ENCODE results near the gene PDZD4. TPM values are rescaled to one million over a fixed set of nuclear protein-coding genes. Genes with fewer than 3 reads are reported as not detected.

PDZD4 gene
- total and polyA plus RNA-seq, 2 of the 4 experiments (the other 2 are of a cell fraction): under 0.01 to 0.38 TPM

GRCh38 chrX:153874085-153874365, 43.7 kb upstream of the PDZD4 start:
- Histone ChIP-seq H2AK5ac (ENCODE audit: low read depth, low read length) (no peak overlapping the region), H3K56ac (ENCODE audit: extremely low read depth, insufficient read depth, low read length) (no peak overlapping the region), H4K20me1 (ENCODE audit: insufficient read depth, low read length) (no peaks in the 10 kb centered on the region; the same call in 1 of the 2 replicates), H3K27ac (ENCODE audit: insufficient read depth, low read length) (no peak overlapping the region), H2AFZ (replicated peaks; ENCODE audit: low read length, poor library complexity) (no peak overlapping the region), H3K27me3 (ENCODE audit: control insufficient read depth, insufficient read depth, low read length) (peaks cover 25% of the 10 kb centered on the region), H2BK15ac (ENCODE audit: low read depth, low read length) (no peak overlapping the region), H3K79me1 (ENCODE audit: low read depth in 1 of 2, low read length in 2 of 2) (no peaks in the 10 kb centered on the region), H3K4me3 (ENCODE audit: insufficient read depth, low read depth, low read length) (no peak overlapping the region), H3K14ac (replicated peaks; ENCODE audit: low read depth, low read length) (no peak overlapping the region), H3K4ac (ENCODE audit: low read depth, low read length) (no peak overlapping the region), H3K9ac (ENCODE audit: low read depth, low read length) (no peak overlapping the region), H2AK9ac (replicated peaks; ENCODE audit: low read depth, low read length, poor library complexity) (no peak overlapping the region), H4K5ac (ENCODE audit: low read depth, low read length) (no peak overlapping the region), H4K8ac (ENCODE audit: low read depth in 2 of 2, low read length in 2 of 2) (no peak overlapping the region), H3K4me2 (ENCODE audit: low read depth, low read length) (no peak overlapping the region), H3K36me3 (ENCODE audit: control insufficient read depth, insufficient read depth, low read length) (no peaks in the 10 kb centered on the region), H3K4me1 (ENCODE audit: control insufficient read depth, insufficient read depth, low read length) (no peaks in the 10 kb centered on the region), H3K9me1 (ENCODE audit: insufficient read depth, low read length) (no peaks in the 10 kb centered on the region), H3K18ac (ENCODE audit: low read depth, low read length) (no peak overlapping the region), H2BK120ac (ENCODE audit: low read depth, low read length) (no peak overlapping the region), H3K9me3 (ENCODE audit: control insufficient read depth, insufficient read depth, low read length) (peaks cover 3% of the 10 kb centered on the region; the same call in 1 of the 2 replicates), H4K91ac (ENCODE audit: insufficient read depth, low read depth, low read length) (no peak overlapping the region), H2BK5ac (ENCODE audit: low read depth, low read length, poor library complexity, severe bottlenecking) (no peak overlapping the region), H2BK20ac (ENCODE audit: low read depth, low read length) (no peak overlapping the region), H3K23ac (ENCODE audit: low read depth, low read length) (no peak overlapping the region)
- no peak for DNase-seq
- POLR2A ChIA-PET (ENCODE audit: unreplicated experiment): no interaction called here
- dilution Hi-C loops (cut with HindIII; ENCODE audit: low sequenced_read_pairs, unreplicated experiment) (no loop called here), in situ Hi-C loops (cut with MboI; ENCODE audit: low sequenced_read_pairs) (no loop called here), intact Hi-C loops (cut with micrococcal nuclease) (no loop called here)
- CTCF ChIA-PET: no interaction called here
- WGBS, 2 experiments (ENCODE audit: extremely low coverage in 2 of 2, insufficient read length in 1 of 2): no CpG with 5 or more reads among the region's 3 CpGs
- TF ChIP-seq MAZ (IDR thresholded peaks at IDR 0.05; ENCODE audit: borderline replicate concordance, low read depth, low read length) (no peak), RCOR1 (IDR thresholded peaks at IDR 0.05; ENCODE audit: insufficient replicate concordance, low read length) (no peak), BHLHE40 (IDR thresholded peaks at IDR 0.05; ENCODE audit: low read depth, low read length) (no peak), CEBPB (IDR thresholded peaks at IDR 0.05; ENCODE audit: low read depth, low read length) (no peak), SMC3 (IDR thresholded peaks at IDR 0.05; ENCODE audit: low read depth, low read length) (no peak), MXI1 (IDR thresholded peaks at IDR 0.05; ENCODE audit: borderline replicate concordance, low read depth, low read length) (no peak), USF2 (IDR thresholded peaks at IDR 0.05; ENCODE audit: low read depth, low read length) (no peak), POLR2A (IDR thresholded peaks at IDR 0.05; ENCODE audit: low read depth, low read length) (no peak), MAFK (IDR thresholded peaks at IDR 0.05; ENCODE audit: low read depth, low read length) (no peak)
- ATAC-seq (ENCODE audit: low read depth): no peak
- BruUV-seq (replicated peaks): no TSS peak

Measured in IMR-90 (cell line).